K562 (cell line): ENCODE results near the gene GRIN2A.

Source experiments
- ARID2 ChIP-seq: fragments of 450-650 bp; IDR thresholded peaks from 2 replicates; pipeline ENCODE4 v1.6.1; 2017; ENCODE audit warnings: antibody characterized with exemption, mild to moderate bottlenecking
- BHLHE40 ChIP-seq: IDR thresholded peaks from 2 replicates; pipeline ENCODE4 v1.6.1; 2011; ENCODE audit warnings: low read length, improper control_type of control experiment
- CBX2 ChIP-seq: fragments of 200-600 bp; sonication (generic); IDR thresholded peaks from one replicate; pipeline ENCODE4 v1.6.1; 2012; ENCODE audit warnings: mild to moderate bottlenecking, low read length, inconsistent platforms; ENCODE audit not compliant: insufficient read depth, poor library complexity, severe bottlenecking
- FOXM1 ChIP-seq, 2 experiments: fragments of 450-650 bp in 1 of 2; sonication (generic) in 1 of 2; formaldehyde crosslinking in 1 of 2; IDR thresholded peaks; 2 replicates each; pipeline versions ENCODE4 v1.6.1 to v1.9.0; 2017 to 2022; ENCODE audit warnings: low read depth in 2 of 2, mild to moderate bottlenecking in 2 of 2, missing genetic modification reagents in 1 of 2, moderate library complexity in 1 of 2
- HDAC6 ChIP-seq: IDR thresholded peaks from 2 replicates; pipeline ENCODE4 v1.6.1; 2012; ENCODE audit warnings: low read depth, mild to moderate bottlenecking, control low read depth, inconsistent platforms, low read length, moderate library complexity
- MTA1 ChIP-seq: fragments of 450-650 bp; IDR thresholded peaks from 2 replicates; pipeline ENCODE4 v1.6.1; 2017; ENCODE audit warnings: borderline replicate concordance
- NCOA1 ChIP-seq: fragments of 450-650 bp; IDR thresholded peaks from 2 replicates; pipeline ENCODE4 v1.6.1; 2016; ENCODE audit warnings: low read depth
- TARDBP ChIP-seq: fragments of 450-650 bp; IDR thresholded peaks from 2 replicates; pipeline ENCODE4 v1.6.1; 2016
- U2AF2 ChIP-seq: fragments of 200-400 bp; formaldehyde crosslinking; optimal IDR thresholded peaks from 2 replicates; pipeline ENCODE3; 2017; ENCODE audit warnings: low read depth, mild to moderate bottlenecking, low read length
- ZNF197 ChIP-seq: fragments of 200-800 bp; sonication (Bioruptor generic); IDR thresholded peaks from 2 replicates; pipeline ENCODE4 v1.6.1; 2016; ENCODE audit warnings: low read depth, missing genetic modification characterization, missing compliant biosample characterization
- TF ChIP-seq, protein P1 (sequence below), 3 experiments: IDR thresholded peaks in 2 of 3; conservative IDR thresholded peaks in 1 of 3; 2 replicates each; pipeline ENCODE4 v1.5.1; 2011 to 2012; ENCODE audit warnings: low read length in 3 of 3, mild to moderate bottlenecking in 3 of 3, control low read depth in 2 of 3, improper control_type of control experiment in 1 of 3, inconsistent platforms in 1 of 3, low read depth in 1 of 3, mixed read lengths in 1 of 3, moderate library complexity in 1 of 3; ENCODE audit not compliant: insufficient read depth in 2 of 3
- TF ChIP-seq, protein P2 (sequence below): fragments of 450-650 bp; IDR thresholded peaks from 2 replicates; pipeline ENCODE4 v1.7.0; 2016; ENCODE audit warnings: borderline replicate concordance

- TF ChIP-seq U2AF2, result no peak
- TF ChIP-seq MTA1, result no peak
- TF ChIP-seq TARDBP, result no peak
- TF ChIP-seq ZNF197 (CRISPR knock-in tag), result no peak
- TF ChIP-seq CBX2, result no peak
- no peak for TF ChIP-seq FOXM1 (IDR thresholded peaks at IDR 0.05; ENCODE audit: low read depth)
- no peak for TF ChIP-seq FOXM1 (CRISPR knock-in tag; IDR thresholded peaks at IDR 0.05; ENCODE audit: low read depth)
- TF ChIP-seq, protein P1, sequence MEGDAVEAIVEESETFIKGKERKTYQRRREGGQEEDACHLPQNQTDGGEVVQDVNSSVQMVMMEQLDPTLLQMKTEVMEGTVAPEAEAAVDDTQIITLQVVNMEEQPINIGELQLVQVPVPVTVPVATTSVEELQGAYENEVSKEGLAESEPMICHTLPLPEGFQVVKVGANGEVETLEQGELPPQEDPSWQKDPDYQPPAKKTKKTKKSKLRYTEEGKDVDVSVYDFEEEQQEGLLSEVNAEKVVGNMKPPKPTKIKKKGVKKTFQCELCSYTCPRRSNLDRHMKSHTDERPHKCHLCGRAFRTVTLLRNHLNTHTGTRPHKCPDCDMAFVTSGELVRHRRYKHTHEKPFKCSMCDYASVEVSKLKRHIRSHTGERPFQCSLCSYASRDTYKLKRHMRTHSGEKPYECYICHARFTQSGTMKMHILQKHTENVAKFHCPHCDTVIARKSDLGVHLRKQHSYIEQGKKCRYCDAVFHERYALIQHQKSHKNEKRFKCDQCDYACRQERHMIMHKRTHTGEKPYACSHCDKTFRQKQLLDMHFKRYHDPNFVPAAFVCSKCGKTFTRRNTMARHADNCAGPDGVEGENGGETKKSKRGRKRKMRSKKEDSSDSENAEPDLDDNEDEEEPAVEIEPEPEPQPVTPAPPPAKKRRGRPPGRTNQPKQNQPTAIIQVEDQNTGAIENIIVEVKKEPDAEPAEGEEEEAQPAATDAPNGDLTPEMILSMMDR (IDR thresholded peaks at IDR 0.05 in 2 of 3, conservative IDR thresholded peaks at IDR 0.05 in 1 of 3; ENCODE audit: insufficient read depth in 2 of 3, low read depth in 1 of 3, low read length in 3 of 3), result no peak
- TF ChIP-seq, protein P2, sequence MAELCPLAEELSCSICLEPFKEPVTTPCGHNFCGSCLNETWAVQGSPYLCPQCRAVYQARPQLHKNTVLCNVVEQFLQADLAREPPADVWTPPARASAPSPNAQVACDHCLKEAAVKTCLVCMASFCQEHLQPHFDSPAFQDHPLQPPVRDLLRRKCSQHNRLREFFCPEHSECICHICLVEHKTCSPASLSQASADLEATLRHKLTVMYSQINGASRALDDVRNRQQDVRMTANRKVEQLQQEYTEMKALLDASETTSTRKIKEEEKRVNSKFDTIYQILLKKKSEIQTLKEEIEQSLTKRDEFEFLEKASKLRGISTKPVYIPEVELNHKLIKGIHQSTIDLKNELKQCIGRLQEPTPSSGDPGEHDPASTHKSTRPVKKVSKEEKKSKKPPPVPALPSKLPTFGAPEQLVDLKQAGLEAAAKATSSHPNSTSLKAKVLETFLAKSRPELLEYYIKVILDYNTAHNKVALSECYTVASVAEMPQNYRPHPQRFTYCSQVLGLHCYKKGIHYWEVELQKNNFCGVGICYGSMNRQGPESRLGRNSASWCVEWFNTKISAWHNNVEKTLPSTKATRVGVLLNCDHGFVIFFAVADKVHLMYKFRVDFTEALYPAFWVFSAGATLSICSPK, result no peak
- no peak for TF ChIP-seq BHLHE40
- TF ChIP-seq NCOA1, result no peak
- no peak for TF ChIP-seq HDAC6
- no peak for TF ChIP-seq ARID2
Measured at GRCh38 chr16:9950658-9951057, 231.6 kb downstream of the GRIN2A start.
